HepG2 (cell line): ENCODE measurements around the gene GGA2. TPM values are rescaled to one million over a fixed set of nuclear protein-coding genes. Genes with fewer than 3 reads are reported as not detected.

Experiments
- ATM ChIP-seq: fragments of 450-650 bp; IDR thresholded peaks from 2 replicates; pipeline ENCODE4 v1.7.1; 2017; ENCODE audit warnings: mild to moderate bottlenecking, borderline replicate concordance
- CREB1 ChIP-seq, 2 experiments: fragments of 450-650 bp in 1 of 2; IDR thresholded peaks; 2 replicates each; pipeline ENCODE4 v1.6.1; 2016 to 2017; ENCODE audit warnings: control low read depth in 1 of 2, mild to moderate bottlenecking in 1 of 2, missing compliant biosample characterization in 1 of 2, missing genetic modification characterization in 1 of 2
- FOXP1 ChIP-seq, 2 experiments: fragments of 450-650 bp in 1 of 2; IDR thresholded peaks; 2 replicates each; pipeline ENCODE4 v1.6.1; 2017 to 2018; ENCODE audit warnings: antibody characterized with exemption in 1 of 2
- GTF2F1 ChIP-seq: fragments of 150-350 bp; IDR thresholded peaks from 2 replicates; pipeline ENCODE4 v1.6.1; 2014; ENCODE audit warnings: low read length
- NFIB ChIP-seq: sonication (generic); formaldehyde crosslinking; IDR thresholded peaks from 2 replicates; pipeline ENCODE4 v1.9.0; 2021; ENCODE audit warnings: missing genetic modification reagents, mild to moderate bottlenecking, borderline replicate concordance
- PCBP2 ChIP-seq: fragments of 200-400 bp; formaldehyde crosslinking; optimal IDR thresholded peaks from 2 replicates; pipeline ENCODE3; 2018; ENCODE audit warnings: low read length, low read depth; ENCODE audit not compliant: poor library complexity, severe bottlenecking
- RFXANK ChIP-seq: IDR thresholded peaks from 2 replicates; pipeline ENCODE4 v1.6.1; 2016
- SIN3A ChIP-seq: IDR thresholded peaks from 2 replicates; pipeline ENCODE4 v1.6.1; 2011; ENCODE audit warnings: low read depth, mild to moderate bottlenecking, control low read depth, low read length, borderline replicate concordance
- SP4 ChIP-seq: sonication (generic); formaldehyde crosslinking; IDR thresholded peaks from 2 replicates; pipeline ENCODE4 v1.8.1; 2023; ENCODE audit warnings: mild to moderate bottlenecking, missing genetic modification reagents
- XRCC5 ChIP-seq: fragments of 200-400 bp; formaldehyde crosslinking; optimal IDR thresholded peaks from 2 replicates; pipeline ENCODE3; 2017; ENCODE audit warnings: mild to moderate bottlenecking, low read length
- ZFP62 ChIP-seq: sonication (generic); formaldehyde crosslinking; IDR thresholded peaks from 2 replicates; pipeline ENCODE4 v1.4.0; 2020; ENCODE audit warnings: missing genetic modification reagents
- polyA plus RNA-seq, 8 experiments: library from polyadenylated mRNA; depleted of rRNA in 3 of 8; stranded (reverse) in 7 of 8; unstranded in 1 of 8; fragments of >200 nt; fragmentation: Illumina TruSeq in 4 of 8; extraction: Trizol in 4 of 8; gene quantifications; 2 replicates each; pipeline versions ENCODE4 v1.2.1 to v1.2.3, GENCODE V29; 2011 to 2016; ENCODE audit warnings: low read depth in 4 of 8, missing spikeins in 1 of 8, mixed read lengths in 1 of 8; ENCODE audit not compliant: insufficient read depth in 1 of 8
- total RNA-seq, 5 experiments: library from RNA; depleted of rRNA; stranded (reverse); fragments of >200 nt; fragmentation: Illumina TruSeq; extraction: Trizol; gene quantifications; 2 replicates each; pipeline ENCODE4 v1.2.3, GENCODE V29; 2016; ENCODE audit warnings: low read depth in 1 of 5
- TF ChIP-seq, protein P1 (sequence below), 2 experiments: IDR thresholded peaks; 2 replicates each; pipeline ENCODE4 v1.6.1; 2011 to 2012; ENCODE audit warnings: low read length in 2 of 2, borderline replicate concordance in 1 of 2, low read depth in 1 of 2, mild to moderate bottlenecking in 1 of 2, moderate library complexity in 1 of 2
- TF ChIP-seq, protein P2 (sequence below): sonication (generic); formaldehyde crosslinking; IDR thresholded peaks from 2 replicates; pipeline ENCODE4 v1.4.0; 2020; ENCODE audit warnings: low read depth, mild to moderate bottlenecking, missing genetic modification reagents
- TF ChIP-seq, protein P3 (sequence below): sonication (generic); formaldehyde crosslinking; IDR thresholded peaks from 2 replicates; pipeline ENCODE4 v1.4.0; 2020; ENCODE audit warnings: missing genetic modification reagents, borderline replicate concordance
- TF ChIP-seq, protein P4 (sequence below): sonication (generic); formaldehyde crosslinking; IDR thresholded peaks from 2 replicates; pipeline ENCODE4 v1.4.0; 2020; ENCODE audit warnings: mild to moderate bottlenecking, missing genetic modification reagents

The GGA2 gene
- total and polyA plus RNA-seq, 2 of the 13 experiments (the other 11 are each of a cell fraction or from before 2014, with no cell fraction given) = 51.5 to 69.8 TPM

DNA sequence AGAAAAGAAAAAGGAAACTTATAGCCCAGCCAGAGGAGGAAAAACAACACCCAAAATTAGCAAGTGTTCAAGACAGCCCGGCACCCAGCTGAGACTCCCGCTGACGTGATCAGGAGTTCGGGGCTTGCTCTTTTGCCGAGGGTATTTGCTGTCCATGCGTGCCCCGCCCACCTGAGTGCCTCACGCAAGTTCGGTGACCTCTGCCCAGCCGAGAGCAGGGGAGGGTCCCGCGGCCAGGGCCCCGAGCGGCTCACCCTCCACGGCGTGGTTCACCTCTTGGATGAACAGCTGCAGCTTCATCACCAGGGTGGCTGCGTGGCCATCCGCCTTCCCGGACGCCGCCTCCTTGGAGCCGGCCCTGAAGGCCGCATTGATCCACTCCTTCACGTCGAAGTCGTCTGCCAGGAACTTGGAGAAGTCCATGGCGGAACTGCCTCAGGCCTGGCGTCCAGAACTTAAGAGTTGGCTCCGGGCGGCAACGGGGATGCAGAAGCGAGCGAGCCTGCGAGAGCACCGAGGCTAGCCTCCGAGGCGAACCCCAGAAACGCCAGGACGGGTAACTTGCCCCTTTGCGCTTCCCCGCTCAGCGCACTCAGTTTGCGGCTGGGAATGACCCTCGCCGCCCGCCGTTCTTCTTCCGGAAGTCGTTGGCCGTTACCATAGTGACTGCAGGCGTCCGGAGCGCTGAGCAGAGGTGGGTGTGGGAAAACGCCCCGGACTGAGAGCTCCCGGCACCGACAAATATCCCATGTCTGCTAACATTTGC is 57.5 kb downstream of the GGA2 start, which contains the start of gene COG7 (continued):
- TF ChIP-seq, protein P1, sequence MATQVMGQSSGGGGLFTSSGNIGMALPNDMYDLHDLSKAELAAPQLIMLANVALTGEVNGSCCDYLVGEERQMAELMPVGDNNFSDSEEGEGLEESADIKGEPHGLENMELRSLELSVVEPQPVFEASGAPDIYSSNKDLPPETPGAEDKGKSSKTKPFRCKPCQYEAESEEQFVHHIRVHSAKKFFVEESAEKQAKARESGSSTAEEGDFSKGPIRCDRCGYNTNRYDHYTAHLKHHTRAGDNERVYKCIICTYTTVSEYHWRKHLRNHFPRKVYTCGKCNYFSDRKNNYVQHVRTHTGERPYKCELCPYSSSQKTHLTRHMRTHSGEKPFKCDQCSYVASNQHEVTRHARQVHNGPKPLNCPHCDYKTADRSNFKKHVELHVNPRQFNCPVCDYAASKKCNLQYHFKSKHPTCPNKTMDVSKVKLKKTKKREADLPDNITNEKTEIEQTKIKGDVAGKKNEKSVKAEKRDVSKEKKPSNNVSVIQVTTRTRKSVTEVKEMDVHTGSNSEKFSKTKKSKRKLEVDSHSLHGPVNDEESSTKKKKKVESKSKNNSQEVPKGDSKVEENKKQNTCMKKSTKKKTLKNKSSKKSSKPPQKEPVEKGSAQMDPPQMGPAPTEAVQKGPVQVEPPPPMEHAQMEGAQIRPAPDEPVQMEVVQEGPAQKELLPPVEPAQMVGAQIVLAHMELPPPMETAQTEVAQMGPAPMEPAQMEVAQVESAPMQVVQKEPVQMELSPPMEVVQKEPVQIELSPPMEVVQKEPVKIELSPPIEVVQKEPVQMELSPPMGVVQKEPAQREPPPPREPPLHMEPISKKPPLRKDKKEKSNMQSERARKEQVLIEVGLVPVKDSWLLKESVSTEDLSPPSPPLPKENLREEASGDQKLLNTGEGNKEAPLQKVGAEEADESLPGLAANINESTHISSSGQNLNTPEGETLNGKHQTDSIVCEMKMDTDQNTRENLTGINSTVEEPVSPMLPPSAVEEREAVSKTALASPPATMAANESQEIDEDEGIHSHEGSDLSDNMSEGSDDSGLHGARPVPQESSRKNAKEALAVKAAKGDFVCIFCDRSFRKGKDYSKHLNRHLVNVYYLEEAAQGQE (IDR thresholded peaks at IDR 0.05; ENCODE audit: borderline replicate concordance in 1 of 2, low read depth in 1 of 2, low read length in 2 of 2) = peak in 1 of 2 experiments; percentile 22; a peak in 1 of 4 replicates
- TF ChIP-seq SIN3A (peak; percentile 100), FOXP1 (IDR thresholded peaks at IDR 0.05) (no peak), FOXP1 (CRISPR knock-in tag; IDR thresholded peaks at IDR 0.05) (peak; percentile 37), ATM (no peak), SP4 (peak; percentile 90; the same call in 1 of the 2 replicates), RFXANK (CRISPR knock-in tag) (no peak; the same call in none of the 2 replicates), XRCC5 (peak; percentile 88), PCBP2 (no peak), CREB1 (IDR thresholded peaks at IDR 0.05) (no peak; the same call in 1 of the 2 replicates), CREB1 (CRISPR knock-in tag; IDR thresholded peaks at IDR 0.05) (peak; percentile 83), GTF2F1 (no peak), ZFP62 (CRISPR knock-in tag) (no peak), NFIB (CRISPR knock-in tag) (no peak)
- TF ChIP-seq, protein P2, sequence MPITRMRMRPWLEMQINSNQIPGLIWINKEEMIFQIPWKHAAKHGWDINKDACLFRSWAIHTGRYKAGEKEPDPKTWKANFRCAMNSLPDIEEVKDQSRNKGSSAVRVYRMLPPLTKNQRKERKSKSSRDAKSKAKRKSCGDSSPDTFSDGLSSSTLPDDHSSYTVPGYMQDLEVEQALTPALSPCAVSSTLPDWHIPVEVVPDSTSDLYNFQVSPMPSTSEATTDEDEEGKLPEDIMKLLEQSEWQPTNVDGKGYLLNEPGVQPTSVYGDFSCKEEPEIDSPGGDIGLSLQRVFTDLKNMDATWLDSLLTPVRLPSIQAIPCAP (CRISPR knock-in tag) = peak; percentile 86; the same call in 1 of the 2 replicates
- TF ChIP-seq, protein P3, sequence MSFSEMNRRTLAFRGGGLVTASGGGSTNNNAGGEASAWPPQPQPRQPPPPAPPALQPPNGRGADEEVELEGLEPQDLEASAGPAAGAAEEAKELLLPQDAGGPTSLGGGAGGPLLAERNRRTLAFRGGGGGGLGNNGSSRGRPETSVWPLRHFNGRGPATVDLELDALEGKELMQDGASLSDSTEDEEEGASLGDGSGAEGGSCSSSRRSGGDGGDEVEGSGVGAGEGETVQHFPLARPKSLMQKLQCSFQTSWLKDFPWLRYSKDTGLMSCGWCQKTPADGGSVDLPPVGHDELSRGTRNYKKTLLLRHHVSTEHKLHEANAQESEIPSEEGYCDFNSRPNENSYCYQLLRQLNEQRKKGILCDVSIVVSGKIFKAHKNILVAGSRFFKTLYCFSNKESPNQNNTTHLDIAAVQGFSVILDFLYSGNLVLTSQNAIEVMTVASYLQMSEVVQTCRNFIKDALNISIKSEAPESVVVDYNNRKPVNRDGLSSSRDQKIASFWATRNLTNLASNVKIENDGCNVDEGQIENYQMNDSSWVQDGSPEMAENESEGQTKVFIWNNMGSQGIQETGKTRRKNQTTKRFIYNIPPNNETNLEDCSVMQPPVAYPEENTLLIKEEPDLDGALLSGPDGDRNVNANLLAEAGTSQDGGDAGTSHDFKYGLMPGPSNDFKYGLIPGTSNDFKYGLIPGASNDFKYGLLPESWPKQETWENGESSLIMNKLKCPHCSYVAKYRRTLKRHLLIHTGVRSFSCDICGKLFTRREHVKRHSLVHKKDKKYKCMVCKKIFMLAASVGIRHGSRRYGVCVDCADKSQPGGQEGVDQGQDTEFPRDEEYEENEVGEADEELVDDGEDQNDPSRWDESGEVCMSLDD = peak; percentile 96
- TF ChIP-seq, protein P4, sequence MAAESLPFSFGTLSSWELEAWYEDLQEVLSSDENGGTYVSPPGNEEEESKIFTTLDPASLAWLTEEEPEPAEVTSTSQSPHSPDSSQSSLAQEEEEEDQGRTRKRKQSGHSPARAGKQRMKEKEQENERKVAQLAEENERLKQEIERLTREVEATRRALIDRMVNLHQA (CRISPR knock-in tag) = 0 out of 2 replicates have a peak, but pooled peaks have one; percentile 88
